GM19372 (cell line): ENCODE measurements around the gene TRAPPC3L.
"Not testable (repeated sequence)": the region's sequence is repeated elsewhere in the genome, so short reads cannot be mapped to it uniquely, and the experiment has no call there.

Experiments
- ATAC-seq: cut with Tn5 transposase; IDR thresholded peaks from one replicate; pipeline ENCODE4 v1.9.1; 2021; ENCODE audit warnings: mild to moderate bottlenecking, low read depth, moderate library complexity; ENCODE audit not compliant: unreplicated experiment

Gene TRAPPC3L

GRCh38 chr6:116515141-116515540, 30.3 kb downstream of the TRAPPC3L start:
- ATAC-seq = no peak

GRCh38 chr6:116514111-116514510, 31.4 kb downstream of the TRAPPC3L start:
- ATAC-seq = no peak

GRCh38 chr6:116513224-116513875, 32.1 kb downstream of the TRAPPC3L start:
- ATAC-seq = no peak

- no peak for ATAC-seq
These were observed 32.8 kb downstream of the TRAPPC3L start for GRCh38 chr6:116512734-116513133.

- ATAC-seq = no peak
These were observed 33.3 kb downstream of the TRAPPC3L start for GRCh38 chr6:116512111-116512559.

GRCh38 chr6:116511424-116512110, 33.9 kb downstream of the TRAPPC3L start, which contains the start of gene CALHM5:
CALHM5 (plus strand) TSS chr6:116511639; CDS start chr6:116511697, 58 bp downstream.
- no peak for ATAC-seq

GRCh38 chr6:116508527-116508926, 37.0 kb downstream of the TRAPPC3L start:
- no peak for ATAC-seq

GRCh38 chr6:116507324-116507723, 38.2 kb downstream of the TRAPPC3L start:
- no peak for ATAC-seq

GRCh38 chr6:116500969-116501433, 44.5 kb downstream of the TRAPPC3L start:
- ATAC-seq = no peak

- no peak for ATAC-seq
These were observed 48.3 kb downstream of the TRAPPC3L start for GRCh38 chr6:116497113-116497676.

GRCh38 chr6:116495161-116495560, 50.3 kb downstream of the TRAPPC3L start:
- ATAC-seq = not testable (repeated sequence)

GRCh38 chr6:116492331-116493067, 53.0 kb downstream of the TRAPPC3L start:
- ATAC-seq = no peak

GRCh38 chr6:116491610-116492330, 53.7 kb downstream of the TRAPPC3L start:
- ATAC-seq = no peak

- ATAC-seq = no peak
These were observed 59.8 kb downstream of the TRAPPC3L start for GRCh38 chr6:116485559-116486184.

- no peak for ATAC-seq
These were observed 61.9 kb downstream of the TRAPPC3L start for GRCh38 chr6:116483616-116484015.

GRCh38 chr6:116482780-116483179, 62.7 kb downstream of the TRAPPC3L start:
- ATAC-seq = no peak

- ATAC-seq = peak; percentile 100
These were observed 69.3 kb downstream of the TRAPPC3L start for GRCh38 chr6:116476002-116476678.

- no peak for ATAC-seq
These were observed 70.3 kb downstream of the TRAPPC3L start for GRCh38 chr6:116475141-116475540.

- ATAC-seq = no peak
These were observed 72.8 kb downstream of the TRAPPC3L start for GRCh38 chr6:116472706-116473105.
